NK-92 (cell line): ENCODE measurements around the gene BCL7C.
"Not testable (repeated sequence)": the region's sequence is repeated elsewhere in the genome, so short reads cannot be mapped to it uniquely, and the experiment has no call there.

Experiments used
- DNase-seq: peaks from one replicate; lab custom pipeline; 2025; ENCODE audit not compliant: unreplicated experiment; lab: John Stamatoyannopoulos, UW

BCL7C gene

GRCh38 chr16:30896261-30896888, 2.5 kb upstream of the BCL7C start, which contains the start of gene CTF1:
Gene CTF1, plus strand, starts transcription at chr16:30896614. Its CDS starts 30 bp downstream, at chr16:30896644.
- no peak for DNase-seq

- DNase-seq, result no peak
These were observed 1.9 kb upstream of the BCL7C start for GRCh38 chr16:30895627-30896260.

GRCh38 chr16:30894540-30895368, 877 bp upstream of the BCL7C start:
- DNase-seq, result no peak

- DNase-seq, result no peak
These were observed 497 bp downstream of the BCL7C start for GRCh38 chr16:30893417-30893743.

GRCh38 chr16:30892670-30893416, 1.0 kb downstream of the BCL7C start:
- DNase-seq, result no peak

- DNase-seq, result not testable (repeated sequence)
These were observed 2.6 kb downstream of the BCL7C start for GRCh38 chr16:30891043-30891823.

- no peak for DNase-seq
These were observed 4.2 kb downstream of the BCL7C start for GRCh38 chr16:30889721-30890120.

GRCh38 chr16:30888856-30889499, 4.9 kb downstream of the BCL7C start:
- DNase-seq, result no peak

GRCh38 chr16:30887927-30888326, 6.0 kb downstream of the BCL7C start:
- DNase-seq, result no peak

GRCh38 chr16:30886145-30886544, 7.7 kb downstream of the BCL7C start:
- DNase-seq, result no peak

- no peak for DNase-seq
These were observed 8.7 kb downstream of the BCL7C start for GRCh38 chr16:30885196-30885595.

GRCh38 chr16:30884760-30885159, 9.1 kb downstream of the BCL7C start:
- no peak for DNase-seq

- DNase-seq, result no peak
These were observed 11.2 kb downstream of the BCL7C start for GRCh38 chr16:30882429-30883310.

GRCh38 chr16:30876867-30877266, 17.0 kb downstream of the BCL7C start:
- no peak for DNase-seq

GRCh38 chr16:30875871-30876801, 17.7 kb downstream of the BCL7C start:
- no peak for DNase-seq

- no peak for DNase-seq
These were observed 18.8 kb downstream of the BCL7C start for GRCh38 chr16:30874821-30875717.

GRCh38 chr16:30874244-30874820, 19.5 kb downstream of the BCL7C start:
- DNase-seq, result no peak
